ENCODE measurements around the gene RMP24.

- TF ChIP-seq CTCF (conservative IDR thresholded peaks at IDR 0.05 in 1 of 2, IDR thresholded peaks at IDR 0.05 in 1 of 2; ENCODE audit: low read depth in 1 of 2, low read length in 2 of 2) (no peak), EZH2 (IDR thresholded peaks at IDR 0.05; ENCODE audit: low read length, missing control alignments) (no peak)
Measured at GRCh38 chr18:36025025-36025424, 52.5 kb downstream of the RMP24 start.
